CD4-positive, alpha-beta T cell (primary cell): ENCODE results near the gene CNGA1. TPM values are rescaled to one million over a fixed set of nuclear protein-coding genes. Genes with fewer than 3 reads are reported as not detected.
A peak's percentile ranks its signal among the peaks of the same experiment; 100 is the strongest.

Experiments used
- ATAC-seq: fragments of 200-7000 bp; cut with Tn5 transposase; one replicate; pipeline ENCODE4 v1.10.0; 2022; ENCODE audit warnings: mild to moderate bottlenecking; ENCODE audit not compliant: poor library complexity
- CTCF ChIA-PET: fragments of 350-600 bp; sonication (Branson Sonifier 250); formaldehyde crosslinking; loops from one replicate; lab custom pipeline; 2021; ENCODE audit warnings: antibody characterized with exemption, inconsistent platforms; lab: Charles Lee
- POLR2A ChIA-PET: fragments of 350-600 bp; sonication (Branson Sonifier 250); formaldehyde crosslinking; loops from one replicate; lab custom pipeline; 2021; ENCODE audit warnings: antibody characterized with exemption, inconsistent platforms; lab: Charles Lee
- DNase-seq, 14 experiments: peaks; one replicate each; pipeline ENCODE4 v3.0.0-alpha.2; 2013 to 2020; ENCODE audit warnings: mixed read lengths in 2 of 14
- H3K27ac ChIP-seq, 2 donors: one replicate each; pipeline versions ENCODE4 v1.5.1 to v1.7.0; 2013; ENCODE audit warnings: low read length in 2 of 2, low read depth in 1 of 2, mild to moderate bottlenecking in 1 of 2
- H3K27me3 ChIP-seq, 2 experiments: 1 replicate in 1 of 2; 2 replicates in 1 of 2; pipeline versions ENCODE4 v1.6.1 to v1.7.0; 2013; ENCODE audit warnings: low read length in 2 of 2, control low read depth in 1 of 2, mild to moderate bottlenecking in 1 of 2, moderate library complexity in 1 of 2; ENCODE audit not compliant: insufficient read depth in 2 of 2, control insufficient read depth in 1 of 2
- H3K36me3 ChIP-seq: one replicate; pipeline ENCODE4 v1.6.1; 2013; ENCODE audit warnings: low read length, control low read depth; ENCODE audit not compliant: insufficient read depth
- H3K4me1 ChIP-seq: one replicate; pipeline ENCODE4 v1.6.1; 2013; ENCODE audit warnings: low read length, control low read depth; ENCODE audit not compliant: insufficient read depth
- H3K4me3 ChIP-seq: one replicate; pipeline ENCODE4 v1.5.1; 2013; ENCODE audit warnings: mild to moderate bottlenecking, low read length, moderate library complexity
- H3K9me3 ChIP-seq, 2 experiments: 1 replicate in 1 of 2; 2 replicates in 1 of 2; pipeline versions ENCODE4 v1.6.1 to v1.7.0; 2013; ENCODE audit warnings: low read length in 2 of 2, mild to moderate bottlenecking in 2 of 2, control low read depth in 1 of 2, moderate library complexity in 1 of 2; ENCODE audit not compliant: control insufficient read depth in 1 of 2, insufficient read depth in 1 of 2
- H3K27ac Mint-ChIP-seq: one replicate; pipeline ENCODE4 v1.8.0; 2020; ENCODE audit warnings: mixed read lengths
- H3K27me3 Mint-ChIP-seq: one replicate; pipeline ENCODE4 v1.8.0; 2021; ENCODE audit warnings: mixed read lengths
- H3K36me3 Mint-ChIP-seq: one replicate; pipeline ENCODE4 v1.8.0; 2021; ENCODE audit warnings: low read depth, mixed read lengths
- H3K4me1 Mint-ChIP-seq: one replicate; pipeline ENCODE4 v1.8.0; 2021; ENCODE audit warnings: low read depth, mixed read lengths
- H3K4me3 Mint-ChIP-seq: one replicate; pipeline ENCODE4 v1.8.0; 2020; ENCODE audit warnings: mild to moderate bottlenecking, mixed read lengths
- H3K9me3 Mint-ChIP-seq: one replicate; pipeline ENCODE4 v1.8.0; 2020; ENCODE audit warnings: mixed read lengths
- intact Hi-C, 2 experiments: fragments of 100-400 bp; cut with DNase I in 1 of 2; cut with micrococcal nuclease in 1 of 2; formaldehyde crosslinking; loops; one replicate each; pipeline versions ENCODE4 v1.15.1 to v1.9.0; 2023 to 2025; cut with DNase I, micrococcal nuclease
- total RNA-seq, 174 experiments: library from RNA in 2 of 174; stranded (reverse) in 2 of 174; gene quantifications; one replicate each; pipeline ENCODE4 v1.2.3 and lab custom pipeline; 2021 to 2026
- TF ChIP-seq, protein P1 (sequence below): fragments of 200-600 bp; IDR thresholded peaks from one replicate; pipeline ENCODE4 v1.8.0; 2022; ENCODE audit warnings: antibody characterized with exemption, mild to moderate bottlenecking

The CNGA1 gene
- total RNA-seq, 2 experiments from 2014 or later, result not detected

- Mint-ChIP-seq H3K4me3 (no peak overlapping the region), H3K9me3 (no peaks in the 10 kb centered on the region), H3K27ac (no peak overlapping the region), H3K36me3 (no peaks in the 10 kb centered on the region), H3K4me1 (peaks cover 5% of the 10 kb centered on the region), H3K27me3 (no peaks in the 10 kb centered on the region)
- no peak for ATAC-seq
- no peak for DNase-seq
- Histone ChIP-seq H3K4me1 (peaks cover 3% of the 10 kb centered on the region), H3K4me3 (no peak overlapping the region), H3K36me3 (no peaks in the 10 kb centered on the region), H3K9me3 (no peaks in the 10 kb centered on the region), H3K27me3 (no peaks in the 10 kb centered on the region), H3K27ac (no peak overlapping the region)
- TF ChIP-seq, protein P1, sequence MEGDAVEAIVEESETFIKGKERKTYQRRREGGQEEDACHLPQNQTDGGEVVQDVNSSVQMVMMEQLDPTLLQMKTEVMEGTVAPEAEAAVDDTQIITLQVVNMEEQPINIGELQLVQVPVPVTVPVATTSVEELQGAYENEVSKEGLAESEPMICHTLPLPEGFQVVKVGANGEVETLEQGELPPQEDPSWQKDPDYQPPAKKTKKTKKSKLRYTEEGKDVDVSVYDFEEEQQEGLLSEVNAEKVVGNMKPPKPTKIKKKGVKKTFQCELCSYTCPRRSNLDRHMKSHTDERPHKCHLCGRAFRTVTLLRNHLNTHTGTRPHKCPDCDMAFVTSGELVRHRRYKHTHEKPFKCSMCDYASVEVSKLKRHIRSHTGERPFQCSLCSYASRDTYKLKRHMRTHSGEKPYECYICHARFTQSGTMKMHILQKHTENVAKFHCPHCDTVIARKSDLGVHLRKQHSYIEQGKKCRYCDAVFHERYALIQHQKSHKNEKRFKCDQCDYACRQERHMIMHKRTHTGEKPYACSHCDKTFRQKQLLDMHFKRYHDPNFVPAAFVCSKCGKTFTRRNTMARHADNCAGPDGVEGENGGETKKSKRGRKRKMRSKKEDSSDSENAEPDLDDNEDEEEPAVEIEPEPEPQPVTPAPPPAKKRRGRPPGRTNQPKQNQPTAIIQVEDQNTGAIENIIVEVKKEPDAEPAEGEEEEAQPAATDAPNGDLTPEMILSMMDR, result no peak
- intact Hi-C loops, result no loop called here
- ChIA-PET CTCF (no interaction called here), POLR2A (no interaction called here)
Measured at GRCh38 chr4:48037117-48037462, 20.6 kb upstream of the CNGA1 start.

DNA sequence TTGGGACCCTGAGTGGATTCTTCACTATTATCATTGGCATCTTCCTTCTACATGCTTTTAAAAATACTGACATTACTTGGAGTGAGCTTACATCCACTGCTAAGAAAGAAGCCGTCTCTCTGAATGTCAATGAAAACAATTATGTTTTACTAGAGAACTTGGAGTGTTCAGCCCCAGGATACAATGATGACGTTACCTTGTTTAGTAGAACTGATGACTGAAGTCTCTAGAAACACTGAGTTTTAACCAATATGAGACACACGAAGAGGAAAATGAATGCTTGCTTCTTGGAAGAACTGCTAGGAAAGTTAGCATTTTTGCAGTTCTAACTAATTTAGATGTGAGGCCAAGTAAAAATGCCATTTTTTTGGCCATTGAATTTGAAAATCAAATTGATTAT, 19.5 kb upstream of the CNGA1 start:
- no peaks in the 10 kb centered on the region for H3K9me3 ChIP-seq
- no peak for DNase-seq
- Mint-ChIP-seq H3K36me3 (no peaks in the 10 kb centered on the region), H3K9me3 (no peaks in the 10 kb centered on the region), H3K27ac (no peak overlapping the region), H3K4me3 (no peak overlapping the region), H3K27me3 (no peaks in the 10 kb centered on the region), H3K4me1 (peaks cover 5% of the 10 kb centered on the region)
- no peak for ATAC-seq
- intact Hi-C loops, result loop anchor here in 1 of 2 experiments (2.0 kb wide), 1 partner anchor 105 kb away; no protein-coding TSS in a partner anchor
- no peak overlapping the region for H3K4me3 ChIP-seq
- no peaks in the 10 kb centered on the region for H3K36me3 ChIP-seq
- peaks cover 3% of the 10 kb centered on the region for H3K4me1 ChIP-seq
- H3K27ac ChIP-seq, result no peak overlapping the region
- CTCF ChIA-PET, result no interaction called here
- POLR2A ChIA-PET, result no interaction called here
- no peaks in the 10 kb centered on the region for H3K27me3 ChIP-seq
- TF ChIP-seq, protein P1, result no peak

DNA sequence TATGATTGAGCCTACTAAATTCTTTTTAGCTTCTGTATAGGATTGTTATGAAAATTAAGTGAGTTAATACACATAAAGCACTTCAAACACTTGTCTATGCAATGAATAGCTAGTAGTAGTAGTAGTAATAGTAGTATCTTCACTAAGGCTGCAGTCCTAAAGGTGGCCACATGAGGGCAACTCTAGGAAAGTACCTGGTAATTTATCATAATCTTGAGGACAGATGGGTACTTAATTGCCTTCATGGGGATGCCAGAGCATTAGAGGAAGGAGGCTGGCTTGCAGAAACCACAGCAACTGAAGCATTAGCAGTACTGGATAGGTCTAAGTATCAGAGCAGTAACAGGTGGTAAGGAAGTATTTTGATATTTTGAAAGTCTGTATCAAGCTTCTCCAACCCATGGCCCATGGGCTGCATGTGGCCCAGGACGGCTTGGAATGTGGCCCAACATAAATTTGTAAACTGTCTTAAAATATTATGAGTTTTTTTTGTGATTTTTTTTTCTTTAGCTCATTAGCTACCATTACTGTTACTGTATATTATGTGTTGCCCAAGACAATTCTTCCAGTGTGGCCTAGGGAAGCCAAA, 17.4 kb upstream of the CNGA1 start:
- Mint-ChIP-seq H3K27me3 (no peaks in the 10 kb centered on the region), H3K4me1 (peaks cover 5% of the 10 kb centered on the region), H3K27ac (no peak overlapping the region), H3K36me3 (no peaks in the 10 kb centered on the region), H3K4me3 (no peak overlapping the region), H3K9me3 (no peaks in the 10 kb centered on the region)
- Histone ChIP-seq H3K4me1 (peaks cover 3% of the 10 kb centered on the region), H3K36me3 (no peaks in the 10 kb centered on the region), H3K27me3 (no peaks in the 10 kb centered on the region), H3K9me3 (no peaks in the 10 kb centered on the region), H3K27ac (no peak overlapping the region), H3K4me3 (no peak overlapping the region)
- ATAC-seq (peak; percentile 95), DNase-seq (peak; percentile 31 to 75 (median 51))
- TF ChIP-seq, protein P1, result peak; percentile 84
- intact Hi-C loops, result loop anchor here (1.0 to 2.0 kb wide), 3 partner anchors 53 to 107 kb away; no protein-coding TSS in a partner anchor
- CTCF ChIA-PET, result interaction anchor here (0.8 to 2.1 kb wide), 7 partner anchors 10 to 105 kb away, joined by 4 to 11 read pairs (median 8); no protein-coding TSS in a partner anchor
- POLR2A ChIA-PET, result interaction anchor here (0.6 to 1.2 kb wide), 3 partner anchors 12 to 94 kb away, joined by 3 read pairs; no protein-coding TSS in a partner anchor
